ENCODE measurements around the gene EXOC3L4.

EXOC3L4 gene

GRCh38 chr14:103143506-103143905, 49.0 kb downstream of the EXOC3L4 start:
- no peak for TF ChIP-seq CREB5 (CRISPR knock-in tag; IDR thresholded peaks at IDR 0.05; ENCODE audit: low read depth)
- TF ChIP-seq TOX (CRISPR knock-in tag; IDR thresholded peaks at IDR 0.05; ENCODE audit: borderline replicate concordance): 0 out of 2 replicates have a peak, but pooled peaks have one; percentile 30
- TF ChIP-seq, protein P1, sequence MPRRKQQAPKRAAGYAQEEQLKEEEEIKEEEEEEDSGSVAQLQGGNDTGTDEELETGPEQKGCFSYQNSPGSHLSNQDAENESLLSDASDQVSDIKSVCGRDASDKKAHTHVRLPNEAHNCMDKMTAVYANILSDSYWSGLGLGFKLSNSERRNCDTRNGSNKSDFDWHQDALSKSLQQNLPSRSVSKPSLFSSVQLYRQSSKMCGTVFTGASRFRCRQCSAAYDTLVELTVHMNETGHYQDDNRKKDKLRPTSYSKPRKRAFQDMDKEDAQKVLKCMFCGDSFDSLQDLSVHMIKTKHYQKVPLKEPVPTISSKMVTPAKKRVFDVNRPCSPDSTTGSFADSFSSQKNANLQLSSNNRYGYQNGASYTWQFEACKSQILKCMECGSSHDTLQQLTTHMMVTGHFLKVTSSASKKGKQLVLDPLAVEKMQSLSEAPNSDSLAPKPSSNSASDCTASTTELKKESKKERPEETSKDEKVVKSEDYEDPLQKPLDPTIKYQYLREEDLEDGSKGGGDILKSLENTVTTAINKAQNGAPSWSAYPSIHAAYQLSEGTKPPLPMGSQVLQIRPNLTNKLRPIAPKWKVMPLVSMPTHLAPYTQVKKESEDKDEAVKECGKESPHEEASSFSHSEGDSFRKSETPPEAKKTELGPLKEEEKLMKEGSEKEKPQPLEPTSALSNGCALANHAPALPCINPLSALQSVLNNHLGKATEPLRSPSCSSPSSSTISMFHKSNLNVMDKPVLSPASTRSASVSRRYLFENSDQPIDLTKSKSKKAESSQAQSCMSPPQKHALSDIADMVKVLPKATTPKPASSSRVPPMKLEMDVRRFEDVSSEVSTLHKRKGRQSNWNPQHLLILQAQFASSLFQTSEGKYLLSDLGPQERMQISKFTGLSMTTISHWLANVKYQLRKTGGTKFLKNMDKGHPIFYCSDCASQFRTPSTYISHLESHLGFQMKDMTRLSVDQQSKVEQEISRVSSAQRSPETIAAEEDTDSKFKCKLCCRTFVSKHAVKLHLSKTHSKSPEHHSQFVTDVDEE (CRISPR knock-in tag; IDR thresholded peaks at IDR 0.05): peak; percentile 38; the same call in 1 of the 2 replicates
- TF ChIP-seq CSDC2 (CRISPR knock-in tag; IDR thresholded peaks at IDR 0.05): peak; percentile 83
- no peak for TF ChIP-seq ZNF70 (CRISPR knock-in tag; IDR thresholded peaks at IDR 0.05)
- no peak for TF ChIP-seq BACH2 (CRISPR knock-in tag; IDR thresholded peaks at IDR 0.05; ENCODE audit: borderline replicate concordance)
- peak; percentile 69 for TF ChIP-seq ZFP3 (CRISPR knock-in tag; IDR thresholded peaks at IDR 0.05)
- peak; percentile 97 for TF ChIP-seq SNAI2 (CRISPR knock-in tag; IDR thresholded peaks at IDR 0.05)
- TF ChIP-seq OSR1 (CRISPR knock-in tag; IDR thresholded peaks at IDR 0.05): peak; percentile 79; the same call in 1 of the 2 replicates
- 0 out of 2 replicates have a peak, but pooled peaks have one; percentile 55 for TF ChIP-seq CSRNP3 (CRISPR knock-in tag; IDR thresholded peaks at IDR 0.05)
- no peak for TF ChIP-seq POU6F1 (CRISPR knock-in tag; IDR thresholded peaks at IDR 0.05; ENCODE audit: borderline replicate concordance, low read depth)
- TF ChIP-seq ZNF8 (CRISPR knock-in tag; IDR thresholded peaks at IDR 0.05): no peak
- ATAC-seq: no peak

DNA sequence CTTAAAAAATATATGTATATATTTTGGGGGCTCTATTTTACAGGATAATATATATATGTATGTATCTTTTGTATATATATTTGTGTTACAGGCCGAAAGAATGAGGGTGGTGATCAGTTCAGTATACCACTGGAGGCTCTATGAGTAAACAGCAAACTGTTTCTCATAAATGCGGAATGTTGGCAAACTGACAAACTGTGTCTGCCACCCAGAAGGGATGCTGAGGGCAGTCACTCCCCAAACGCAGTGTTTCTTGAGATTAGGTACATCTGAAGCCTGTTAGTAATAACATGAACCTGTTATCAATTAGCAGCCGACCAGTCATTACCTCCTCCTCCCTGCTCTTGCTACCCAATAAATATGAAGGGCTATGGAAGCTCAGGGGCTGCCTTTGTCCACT, 49.6 kb downstream of the EXOC3L4 start:
- no peak for TF ChIP-seq BACH2 (CRISPR knock-in tag; IDR thresholded peaks at IDR 0.05; ENCODE audit: borderline replicate concordance)
- TF ChIP-seq CSDC2 (CRISPR knock-in tag; IDR thresholded peaks at IDR 0.05): no peak
- TF ChIP-seq ZC3H10 (CRISPR knock-in tag; IDR thresholded peaks at IDR 0.05): no peak
- TF ChIP-seq CREB5 (CRISPR knock-in tag; IDR thresholded peaks at IDR 0.05; ENCODE audit: low read depth): no peak
- no peak for TF ChIP-seq OSR1 (CRISPR knock-in tag; IDR thresholded peaks at IDR 0.05)
- no peak for TF ChIP-seq TCF4 (CRISPR knock-in tag; IDR thresholded peaks at IDR 0.05; ENCODE audit: borderline replicate concordance)
- TF ChIP-seq ESRRG (CRISPR knock-in tag; IDR thresholded peaks at IDR 0.05): no peak
- no peak for TF ChIP-seq ISL1 (CRISPR knock-in tag; IDR thresholded peaks at IDR 0.05)
- TF ChIP-seq ZNF70 (CRISPR knock-in tag; IDR thresholded peaks at IDR 0.05): no peak
- ATAC-seq: peak; percentile 67

DNA sequence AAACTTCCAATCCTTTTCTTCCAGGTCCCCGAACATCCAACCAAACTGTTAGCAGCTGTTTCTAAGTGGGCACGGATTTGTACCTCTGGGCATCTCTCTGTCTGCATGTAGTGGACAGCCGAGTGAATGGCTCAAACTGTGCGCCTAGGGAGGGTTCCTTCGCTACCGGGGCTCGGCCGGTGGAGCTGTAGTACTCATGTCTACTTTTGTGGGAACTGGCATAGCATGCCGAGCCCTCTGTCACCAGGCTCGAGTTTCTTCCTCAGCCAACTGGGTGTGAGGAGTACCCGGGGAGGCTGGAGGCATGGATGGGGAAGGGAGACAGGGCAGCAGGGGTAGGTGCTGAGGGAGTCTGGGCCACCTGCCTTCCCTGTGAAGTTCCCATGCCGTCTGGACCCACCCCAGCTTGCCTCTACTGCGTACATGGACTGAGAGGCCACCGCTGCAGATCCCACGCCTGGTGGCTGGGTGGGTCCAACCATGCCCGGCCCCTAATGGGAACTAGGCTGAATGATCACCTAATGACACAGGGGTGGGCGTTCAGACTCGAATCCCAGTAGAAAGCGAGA, 51.7 kb downstream of the EXOC3L4 start:
- ATAC-seq: no peak
- no peak for TF ChIP-seq ISL1 (CRISPR knock-in tag; IDR thresholded peaks at IDR 0.05)
- no peak for TF ChIP-seq PPARA (CRISPR knock-in tag; IDR thresholded peaks at IDR 0.05; ENCODE audit: borderline replicate concordance)
- TF ChIP-seq BACH2 (CRISPR knock-in tag; IDR thresholded peaks at IDR 0.05; ENCODE audit: borderline replicate concordance): no peak
- TF ChIP-seq ZNF8 (CRISPR knock-in tag; IDR thresholded peaks at IDR 0.05): no peak
- no peak for TF ChIP-seq CSRNP3 (CRISPR knock-in tag; IDR thresholded peaks at IDR 0.05)
- TF ChIP-seq CSDC2 (CRISPR knock-in tag; IDR thresholded peaks at IDR 0.05): no peak
- no peak for TF ChIP-seq TCF4 (CRISPR knock-in tag; IDR thresholded peaks at IDR 0.05; ENCODE audit: borderline replicate concordance)
- TF ChIP-seq PATZ1 (CRISPR knock-in tag; IDR thresholded peaks at IDR 0.05; ENCODE audit: borderline replicate concordance): no peak
- no peak for TF ChIP-seq ZNF565 (CRISPR knock-in tag; conservative IDR thresholded peaks at IDR 0.05; ENCODE audit: low read depth)
- no peak for TF ChIP-seq ZNF70 (CRISPR knock-in tag; IDR thresholded peaks at IDR 0.05)
- no peak for TF ChIP-seq ARNTL (CRISPR knock-in tag; IDR thresholded peaks at IDR 0.05; ENCODE audit: borderline replicate concordance, low read depth)
- no peak for TF ChIP-seq ZC3H10 (CRISPR knock-in tag; IDR thresholded peaks at IDR 0.05)
- TF ChIP-seq RARB (CRISPR knock-in tag; IDR thresholded peaks at IDR 0.05): no peak
- no peak for TF ChIP-seq OSR1 (CRISPR knock-in tag; IDR thresholded peaks at IDR 0.05)
- TF ChIP-seq TOX (CRISPR knock-in tag; IDR thresholded peaks at IDR 0.05; ENCODE audit: borderline replicate concordance): no peak
- no peak for TF ChIP-seq GLIS3 (CRISPR knock-in tag; IDR thresholded peaks at IDR 0.05)
